K562 (cell line): ENCODE results near the gene TMEFF1. TPM values are rescaled to one million over a fixed set of nuclear protein-coding genes. Genes with fewer than 3 reads are reported as not detected.
A peak's percentile ranks its signal among the peaks of the same experiment; 100 is the strongest.

Experiments
- ARID1B ChIP-seq: fragments of 450-650 bp; IDR thresholded peaks from 2 replicates; pipeline ENCODE4 v1.6.1; 2016; ENCODE audit warnings: antibody characterized with exemption, mild to moderate bottlenecking, inconsistent platforms
- FOSL1 ChIP-seq: fragments of 200-800 bp; sonication (Bioruptor generic); conservative IDR thresholded peaks from 2 replicates; pipeline ENCODE4 v1.6.1; 2016; ENCODE audit warnings: missing genetic modification characterization, missing compliant biosample characterization
- JUNB ChIP-seq: fragments of 450-650 bp; formaldehyde crosslinking; conservative IDR thresholded peaks from 2 replicates; pipeline ENCODE4 v1.4.0; 2020; ENCODE audit warnings: mild to moderate bottlenecking
- MTA3 ChIP-seq: fragments of 450-650 bp; formaldehyde crosslinking; IDR thresholded peaks from 2 replicates; pipeline ENCODE4 v1.6.1; 2017; ENCODE audit warnings: mild to moderate bottlenecking, borderline replicate concordance
- polyA plus RNA-seq, 8 experiments: library from polyadenylated mRNA; depleted of rRNA in 4 of 8; stranded (reverse) in 5 of 8; unstranded in 3 of 8; fragments of >200 nt; fragmentation: Nextera tagmentation in 2 of 8; fragmentation: Illumina TruSeq in 1 of 8; extraction: Ambion mirVana in 2 of 8; extraction: Trizol in 1 of 8; gene quantifications; 2 replicates each; pipeline versions ENCODE4 v1.2.1 to v1.2.3, GENCODE V29; 2011 to 2014; ENCODE audit warnings: inconsistent platforms in 1 of 8, missing spikeins in 1 of 8
- total RNA-seq, 7 experiments: library from RNA; depleted of rRNA in 6 of 7; stranded (reverse); fragments of >200 nt in 6 of 7; fragmentation: Illumina TruSeq in 2 of 7; extraction: Trizol in 2 of 7; gene quantifications; 2 replicates each; pipeline versions ENCODE4 v1.2.1 to v1.2.3, GENCODE V29; 2011 to 2021; ENCODE audit warnings: low replicate concordance in 1 of 7
- TF ChIP-seq, protein P1 (sequence below): sonication (generic); formaldehyde crosslinking; IDR thresholded peaks from 2 replicates; pipeline ENCODE4 v1.8.0; 2023; ENCODE audit warnings: mild to moderate bottlenecking, missing genetic modification reagents
- TF ChIP-seq, protein P2 (sequence below): sonication (generic); formaldehyde crosslinking; IDR thresholded peaks from 2 replicates; pipeline ENCODE4 v1.8.0; 2022; ENCODE audit warnings: mild to moderate bottlenecking, low read depth, missing genetic modification reagents

TMEFF1 gene
- total and polyA plus RNA-seq, 9 of the 15 experiments (the other 6 are each of a cell fraction or from before 2014, with no cell fraction given): 0.07 to 1.1 (median 0.28) TPM; not detected in 2

DNA sequence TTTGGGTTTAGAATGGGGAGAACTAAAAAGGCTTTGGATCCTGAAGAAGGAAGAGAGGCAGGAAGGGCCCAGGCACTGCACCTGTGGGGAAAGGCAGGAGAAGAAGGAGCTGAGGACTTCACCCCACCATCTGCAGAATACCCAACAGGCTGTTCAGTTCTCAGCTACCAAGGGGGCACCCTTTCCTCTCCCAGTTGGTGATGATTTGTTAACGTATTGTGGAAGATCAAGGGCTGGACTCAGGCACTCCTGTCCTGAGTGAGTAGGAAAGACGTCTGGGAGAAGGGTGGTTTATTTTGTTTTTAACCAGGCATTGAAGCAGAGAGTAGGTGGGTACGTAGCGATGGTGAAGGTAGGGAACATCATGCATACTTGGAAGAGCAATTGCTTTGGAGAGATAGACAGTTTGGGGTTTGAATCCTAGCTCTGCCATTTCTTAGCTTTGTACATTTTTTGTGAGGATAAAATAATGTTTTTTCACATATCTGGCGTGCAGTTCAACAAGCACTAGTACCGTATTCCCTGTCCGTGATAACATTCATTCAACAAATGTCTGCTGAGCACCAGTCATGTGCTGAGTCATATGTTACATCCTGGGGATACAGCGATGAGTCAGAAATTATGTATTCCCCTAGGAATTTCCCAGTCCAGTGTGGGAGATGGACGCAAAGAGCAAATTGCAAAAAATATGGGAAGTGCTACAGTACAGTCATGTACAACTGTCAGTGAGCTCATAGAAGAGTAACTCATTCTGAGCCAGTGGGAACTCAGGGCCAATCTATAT lies 43.9 kb upstream of the TMEFF1 start (continued):
- TF ChIP-seq, protein P1, sequence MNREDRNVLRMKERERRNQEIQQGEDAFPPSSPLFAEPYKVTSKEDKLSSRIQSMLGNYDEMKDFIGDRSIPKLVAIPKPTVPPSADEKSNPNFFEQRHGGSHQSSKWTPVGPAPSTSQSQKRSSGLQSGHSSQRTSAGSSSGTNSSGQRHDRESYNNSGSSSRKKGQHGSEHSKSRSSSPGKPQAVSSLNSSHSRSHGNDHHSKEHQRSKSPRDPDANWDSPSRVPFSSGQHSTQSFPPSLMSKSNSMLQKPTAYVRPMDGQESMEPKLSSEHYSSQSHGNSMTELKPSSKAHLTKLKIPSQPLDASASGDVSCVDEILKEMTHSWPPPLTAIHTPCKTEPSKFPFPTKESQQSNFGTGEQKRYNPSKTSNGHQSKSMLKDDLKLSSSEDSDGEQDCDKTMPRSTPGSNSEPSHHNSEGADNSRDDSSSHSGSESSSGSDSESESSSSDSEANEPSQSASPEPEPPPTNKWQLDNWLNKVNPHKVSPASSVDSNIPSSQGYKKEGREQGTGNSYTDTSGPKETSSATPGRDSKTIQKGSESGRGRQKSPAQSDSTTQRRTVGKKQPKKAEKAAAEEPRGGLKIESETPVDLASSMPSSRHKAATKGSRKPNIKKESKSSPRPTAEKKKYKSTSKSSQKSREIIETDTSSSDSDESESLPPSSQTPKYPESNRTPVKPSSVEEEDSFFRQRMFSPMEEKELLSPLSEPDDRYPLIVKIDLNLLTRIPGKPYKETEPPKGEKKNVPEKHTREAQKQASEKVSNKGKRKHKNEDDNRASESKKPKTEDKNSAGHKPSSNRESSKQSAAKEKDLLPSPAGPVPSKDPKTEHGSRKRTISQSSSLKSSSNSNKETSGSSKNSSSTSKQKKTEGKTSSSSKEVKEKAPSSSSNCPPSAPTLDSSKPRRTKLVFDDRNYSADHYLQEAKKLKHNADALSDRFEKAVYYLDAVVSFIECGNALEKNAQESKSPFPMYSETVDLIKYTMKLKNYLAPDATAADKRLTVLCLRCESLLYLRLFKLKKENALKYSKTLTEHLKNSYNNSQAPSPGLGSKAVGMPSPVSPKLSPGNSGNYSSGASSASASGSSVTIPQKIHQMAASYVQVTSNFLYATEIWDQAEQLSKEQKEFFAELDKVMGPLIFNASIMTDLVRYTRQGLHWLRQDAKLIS (CRISPR knock-in tag): no peak
- TF ChIP-seq MTA3 (peak; percentile 56; the same call in 1 of the 2 replicates), FOSL1 (peak; percentile 96), ARID1B (peak; percentile 71), JUNB (CRISPR knock-in tag) (peak; percentile 89)
- TF ChIP-seq, protein P2, sequence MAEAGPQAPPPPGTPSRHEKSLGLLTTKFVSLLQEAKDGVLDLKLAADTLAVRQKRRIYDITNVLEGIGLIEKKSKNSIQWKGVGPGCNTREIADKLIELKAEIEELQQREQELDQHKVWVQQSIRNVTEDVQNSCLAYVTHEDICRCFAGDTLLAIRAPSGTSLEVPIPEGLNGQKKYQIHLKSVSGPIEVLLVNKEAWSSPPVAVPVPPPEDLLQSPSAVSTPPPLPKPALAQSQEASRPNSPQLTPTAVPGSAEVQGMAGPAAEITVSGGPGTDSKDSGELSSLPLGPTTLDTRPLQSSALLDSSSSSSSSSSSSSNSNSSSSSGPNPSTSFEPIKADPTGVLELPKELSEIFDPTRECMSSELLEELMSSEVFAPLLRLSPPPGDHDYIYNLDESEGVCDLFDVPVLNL (CRISPR knock-in tag): no peak
